ENCODE results near the gene TRPM3.
A peak's percentile ranks its signal among the peaks of the same experiment; 100 is the strongest.

The TRPM3 gene

DNA sequence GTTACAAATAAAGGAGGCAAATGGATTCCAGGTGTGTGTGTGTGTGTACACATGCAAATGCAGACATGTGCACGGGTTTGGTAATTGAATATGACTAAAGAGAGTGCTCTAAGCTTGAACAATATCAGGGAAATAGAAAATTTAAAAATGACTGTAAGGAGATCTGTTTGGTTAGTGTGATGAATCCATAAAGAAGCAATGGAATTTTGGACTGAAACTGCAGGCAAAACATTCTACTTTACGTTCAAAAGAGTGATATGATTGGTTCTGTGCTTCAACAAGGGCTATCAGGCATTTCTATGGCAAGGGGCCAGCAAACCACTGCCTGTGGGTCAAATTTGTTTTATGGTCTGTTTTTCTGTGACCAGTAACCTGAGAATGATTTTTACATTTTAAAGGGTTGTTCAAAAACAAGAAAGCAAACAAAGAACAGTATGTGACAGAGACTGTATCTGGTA lies 374.1 kb downstream of the TRPM3 start (continued):
- TF ChIP-seq GFI1B (tag by site-specific recombination; IDR thresholded peaks at IDR 0.05) (0 out of 2 replicates have a peak, but pooled peaks have one; percentile 22), KLF17 (tag by site-specific recombination; IDR thresholded peaks at IDR 0.05) (no peak), ZNF114 (tag by site-specific recombination; IDR thresholded peaks at IDR 0.05) (no peak), ZNF214 (tag by site-specific recombination; IDR thresholded peaks at IDR 0.05; ENCODE audit: borderline replicate concordance) (no peak), MEIS1 (CRISPR knock-in tag; IDR thresholded peaks at IDR 0.05; ENCODE audit: borderline replicate concordance) (no peak), PRDM6 (tag by site-specific recombination; IDR thresholded peaks at IDR 0.05) (peak; percentile 98), INSM2 (tag by site-specific recombination; IDR thresholded peaks at IDR 0.05) (no peak), ZFP3 (tag by site-specific recombination; IDR thresholded peaks at IDR 0.05; ENCODE audit: low read depth) (no peak), FEZF1 (tag by site-specific recombination; IDR thresholded peaks at IDR 0.05) (peak; percentile 93), ZNF324 (tag by site-specific recombination; IDR thresholded peaks at IDR 0.05) (no peak)
- TF ChIP-seq, protein P1, sequence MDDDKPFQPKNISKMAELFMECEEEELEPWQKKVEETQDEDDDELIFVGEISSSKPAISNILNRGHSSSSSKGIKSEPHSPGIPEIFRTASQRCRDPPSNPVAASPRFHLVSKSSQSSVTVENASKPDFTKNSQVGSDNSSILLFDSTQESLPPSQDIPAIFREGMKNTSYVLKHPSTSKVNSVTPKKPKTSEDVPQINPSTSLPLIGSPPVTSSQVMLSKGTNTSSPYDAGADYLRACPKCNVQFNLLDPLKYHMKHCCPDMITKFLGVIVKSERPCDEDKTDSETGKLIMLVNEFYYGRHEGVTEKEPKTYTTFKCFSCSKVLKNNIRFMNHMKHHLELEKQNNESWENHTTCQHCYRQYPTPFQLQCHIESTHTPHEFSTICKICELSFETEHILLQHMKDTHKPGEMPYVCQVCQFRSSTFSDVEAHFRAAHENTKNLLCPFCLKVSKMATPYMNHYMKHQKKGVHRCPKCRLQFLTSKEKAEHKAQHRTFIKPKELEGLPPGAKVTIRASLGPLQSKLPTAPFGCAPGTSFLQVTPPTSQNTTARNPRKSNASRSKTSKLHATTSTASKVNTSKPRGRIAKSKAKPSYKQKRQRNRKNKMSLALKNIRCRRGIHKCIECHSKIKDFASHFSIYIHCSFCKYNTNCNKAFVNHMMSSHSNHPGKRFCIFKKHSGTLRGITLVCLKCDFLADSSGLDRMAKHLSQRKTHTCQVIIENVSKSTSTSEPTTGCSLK (tag by site-specific recombination; IDR thresholded peaks at IDR 0.05) = no peak
- TF ChIP-seq, protein P2, sequence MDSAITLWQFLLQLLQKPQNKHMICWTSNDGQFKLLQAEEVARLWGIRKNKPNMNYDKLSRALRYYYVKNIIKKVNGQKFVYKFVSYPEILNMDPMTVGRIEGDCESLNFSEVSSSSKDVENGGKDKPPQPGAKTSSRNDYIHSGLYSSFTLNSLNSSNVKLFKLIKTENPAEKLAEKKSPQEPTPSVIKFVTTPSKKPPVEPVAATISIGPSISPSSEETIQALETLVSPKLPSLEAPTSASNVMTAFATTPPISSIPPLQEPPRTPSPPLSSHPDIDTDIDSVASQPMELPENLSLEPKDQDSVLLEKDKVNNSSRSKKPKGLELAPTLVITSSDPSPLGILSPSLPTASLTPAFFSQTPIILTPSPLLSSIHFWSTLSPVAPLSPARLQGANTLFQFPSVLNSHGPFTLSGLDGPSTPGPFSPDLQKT (IDR thresholded peaks at IDR 0.05; ENCODE audit: borderline replicate concordance, low read depth, low read length) = no peak
- TF ChIP-seq, protein P3, sequence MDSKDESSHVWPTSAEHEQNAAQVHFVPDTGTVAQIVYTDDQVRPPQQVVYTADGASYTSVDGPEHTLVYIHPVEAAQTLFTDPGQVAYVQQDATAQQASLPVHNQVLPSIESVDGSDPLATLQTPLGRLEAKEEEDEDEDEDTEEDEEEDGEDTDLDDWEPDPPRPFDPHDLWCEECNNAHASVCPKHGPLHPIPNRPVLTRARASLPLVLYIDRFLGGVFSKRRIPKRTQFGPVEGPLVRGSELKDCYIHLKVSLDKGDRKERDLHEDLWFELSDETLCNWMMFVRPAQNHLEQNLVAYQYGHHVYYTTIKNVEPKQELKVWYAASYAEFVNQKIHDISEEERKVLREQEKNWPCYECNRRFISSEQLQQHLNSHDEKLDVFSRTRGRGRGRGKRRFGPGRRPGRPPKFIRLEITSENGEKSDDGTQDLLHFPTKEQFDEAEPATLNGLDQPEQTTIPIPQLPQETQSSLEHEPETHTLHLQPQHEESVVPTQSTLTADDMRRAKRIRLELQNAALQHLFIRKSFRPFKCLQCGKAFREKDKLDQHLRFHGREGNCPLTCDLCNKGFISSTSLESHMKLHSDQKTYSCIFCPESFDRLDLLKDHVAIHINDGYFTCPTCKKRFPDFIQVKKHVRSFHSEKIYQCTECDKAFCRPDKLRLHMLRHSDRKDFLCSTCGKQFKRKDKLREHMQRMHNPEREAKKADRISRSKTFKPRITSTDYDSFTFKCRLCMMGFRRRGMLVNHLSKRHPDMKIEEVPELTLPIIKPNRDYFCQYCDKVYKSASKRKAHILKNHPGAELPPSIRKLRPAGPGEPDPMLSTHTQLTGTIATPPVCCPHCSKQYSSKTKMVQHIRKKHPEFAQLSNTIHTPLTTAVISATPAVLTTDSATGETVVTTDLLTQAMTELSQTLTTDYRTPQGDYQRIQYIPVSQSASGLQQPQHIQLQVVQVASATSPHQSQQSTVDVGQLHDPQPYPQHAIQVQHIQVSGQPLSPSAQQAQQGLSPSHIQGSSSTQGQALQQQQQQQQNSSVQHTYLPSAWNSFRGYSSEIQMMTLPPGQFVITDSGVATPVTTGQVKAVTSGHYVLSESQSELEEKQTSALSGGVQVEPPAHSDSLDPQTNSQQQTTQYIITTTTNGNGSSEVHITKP (tag by site-specific recombination; IDR thresholded peaks at IDR 0.05) = 0 out of 2 replicates have a peak, but pooled peaks have one; percentile 23

DNA sequence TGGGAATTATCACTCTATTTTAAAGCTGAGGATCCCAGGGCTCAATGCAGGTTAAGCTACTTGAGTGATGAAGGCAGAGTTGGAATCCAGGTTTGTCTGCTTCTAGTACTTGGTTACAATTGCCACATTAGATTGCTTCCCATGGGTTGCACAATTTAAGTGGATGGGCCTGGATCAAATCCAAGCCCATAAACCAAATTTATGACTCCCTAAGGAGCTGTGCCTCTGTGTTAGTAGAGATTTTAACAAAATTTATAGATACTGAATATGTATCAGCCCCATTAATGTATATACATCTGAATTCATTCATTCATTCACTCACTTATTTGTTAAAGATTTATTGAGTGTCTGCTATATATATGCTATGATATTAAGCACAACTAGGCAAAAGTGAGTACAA lies 374.7 kb downstream of the TRPM3 start:
- peaks cover 17% of the 10 kb centered on the region for H3K4me1 ChIP-seq (ENCODE audit: control insufficient read depth, insufficient read depth, low read length)
- no peaks in the 10 kb centered on the region for H3K36me3 ChIP-seq (ENCODE audit: control insufficient read depth in 2 of 2, insufficient read depth in 1 of 2, low read length in 2 of 2)
- POLR2A ChIA-PET = interaction anchor here (1.6 kb wide), 1 partner anchor 14 kb away, joined by 4 read pairs; no protein-coding TSS in a partner anchor
- no peak overlapping the region for H3K4me3 ChIP-seq (ENCODE audit: low read depth, low read length)
- CTCF ChIA-PET = interaction anchor here (0.6 kb wide), 1 partner anchor 130 kb away, joined by 3 read pairs; no protein-coding TSS in a partner anchor
- no peaks in the 10 kb centered on the region for H3K9me3 ChIP-seq (ENCODE audit: control insufficient read depth, insufficient read depth, low read depth, low read length)
- H3K27ac ChIP-seq (ENCODE audit: extremely low read depth, low read depth, low read length) = peak overlapping the region; percentile 72
- TF ChIP-seq, protein P3 (tag by site-specific recombination; IDR thresholded peaks at IDR 0.05) = no peak
- TF ChIP-seq KLF9 (tag by site-specific recombination; IDR thresholded peaks at IDR 0.05; ENCODE audit: low read depth) = no peak
- TF ChIP-seq ZNF629 (tag by site-specific recombination; IDR thresholded peaks at IDR 0.05) = peak; percentile 27; the same call in 1 of the 2 replicates
- TF ChIP-seq ZBTB17 (tag by site-specific recombination; IDR thresholded peaks at IDR 0.05) = 0 out of 2 replicates have a peak, but pooled peaks have one; percentile 25
- TF ChIP-seq REPIN1 (tag by site-specific recombination; IDR thresholded peaks at IDR 0.05; ENCODE audit: low read depth) = no peak
- no peak for TF ChIP-seq ZNF792 (tag by site-specific recombination; IDR thresholded peaks at IDR 0.05)
- no peak for TF ChIP-seq ZNF473 (tag by site-specific recombination; IDR thresholded peaks at IDR 0.05)
- TF ChIP-seq EGR2 (tag by site-specific recombination; IDR thresholded peaks at IDR 0.05; ENCODE audit: low read depth) = no peak
- no peak for TF ChIP-seq YY2 (tag by site-specific recombination; IDR thresholded peaks at IDR 0.05)
